Measurements from ENCODE around the gene MCF2L2. TPM values are rescaled to one million over a fixed set of nuclear protein-coding genes. Genes with fewer than 3 reads are reported as not detected.

The MCF2L2 gene
- total RNA-seq, 1 experiment from 2014 or later, result 0.46 TPM

DNA sequence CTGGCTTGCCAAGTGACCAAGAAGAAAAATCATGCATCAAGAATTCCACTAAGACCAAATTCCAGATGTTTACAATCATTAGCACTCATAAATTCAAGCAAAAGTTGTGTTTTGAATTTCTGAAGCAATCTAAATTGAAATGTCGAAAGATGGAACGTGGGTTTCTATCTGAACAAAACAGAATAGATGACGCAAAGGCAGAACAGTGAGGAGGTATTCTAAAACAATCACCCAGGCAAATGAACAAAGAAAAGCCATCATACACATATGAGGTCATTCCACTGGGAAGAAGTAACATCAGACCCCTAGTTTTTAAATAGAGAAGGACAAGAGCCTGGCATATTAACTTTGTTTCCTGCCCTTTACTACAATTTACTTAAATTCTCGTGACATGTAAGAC lies 58.0 kb downstream of the MCF2L2 start:
- DNase-seq (ENCODE audit: low read depth), result no peak

DNA sequence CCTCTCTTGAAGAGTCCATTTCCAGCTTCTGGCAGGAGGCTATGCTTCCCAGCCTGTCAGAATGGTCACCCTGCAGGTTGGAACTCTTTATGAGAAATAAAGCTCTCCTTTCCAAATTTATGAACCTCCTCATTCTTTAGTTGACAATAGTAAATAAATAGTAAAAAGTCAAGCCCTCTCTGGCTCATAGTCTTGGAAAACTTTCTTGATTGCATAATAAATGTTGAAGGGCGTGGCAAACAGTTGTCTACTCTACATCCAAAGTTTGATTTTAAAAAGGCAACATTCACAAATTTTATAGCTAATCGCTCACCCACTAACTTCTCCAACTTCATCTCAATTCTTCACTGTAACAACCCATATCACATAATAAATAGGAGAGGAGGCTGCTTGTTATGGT lies 58.8 kb downstream of the MCF2L2 start:
- no peak for DNase-seq (ENCODE audit: low read depth)

DNA sequence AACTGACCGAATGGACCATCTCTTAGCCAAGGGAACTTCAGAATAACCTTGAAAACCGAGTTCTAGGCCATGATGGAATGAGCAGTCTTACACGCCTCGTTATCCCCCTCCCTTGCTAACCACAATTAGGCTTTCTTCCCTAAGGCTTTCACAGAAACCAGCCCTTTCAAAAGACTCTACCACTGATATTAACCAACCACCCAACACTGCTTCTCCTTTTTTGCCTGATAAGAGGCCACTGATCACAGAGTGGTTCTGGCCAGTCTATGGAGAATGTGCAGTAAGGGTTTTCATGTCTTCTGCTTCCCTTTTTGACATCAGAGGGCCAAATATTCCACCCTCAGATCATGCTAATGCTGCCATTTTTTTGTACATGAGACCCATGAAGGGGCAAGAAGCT lies 59.3 kb downstream of the MCF2L2 start:
- no peak for DNase-seq (ENCODE audit: low read depth)

DNA sequence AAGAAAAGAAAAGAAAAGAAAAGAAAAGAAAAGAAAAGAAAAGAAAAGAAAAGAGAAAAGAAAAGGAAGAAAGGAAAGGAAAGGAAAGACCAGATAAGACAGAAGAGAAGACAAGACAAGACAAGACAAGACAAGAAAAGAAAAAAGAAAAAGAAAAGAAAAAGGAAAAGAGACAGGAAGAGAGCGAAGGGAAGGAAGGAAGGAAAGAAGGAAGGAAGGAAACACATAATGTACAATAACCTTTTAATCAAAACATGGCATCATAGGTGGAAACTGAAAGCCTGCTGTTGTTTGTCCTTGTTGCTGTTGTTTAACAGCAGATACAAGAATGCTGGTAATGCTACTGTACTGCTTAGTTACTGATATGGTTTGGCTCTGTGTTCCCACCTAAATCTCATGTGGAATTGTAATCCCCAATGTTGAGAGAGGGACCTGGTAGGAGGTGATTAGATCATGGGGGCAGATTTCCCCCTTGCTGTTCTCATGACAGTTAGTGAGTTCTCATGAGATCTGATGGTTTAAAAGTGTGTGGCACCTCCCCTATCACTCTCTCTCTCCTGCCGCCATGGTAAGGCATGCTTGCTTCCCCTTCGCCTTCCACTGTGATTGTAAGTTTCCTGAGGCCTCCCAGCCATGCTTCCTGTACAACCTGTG lies 67.3 kb downstream of the MCF2L2 start:
- no peak for DNase-seq (ENCODE audit: low read depth)

DNA sequence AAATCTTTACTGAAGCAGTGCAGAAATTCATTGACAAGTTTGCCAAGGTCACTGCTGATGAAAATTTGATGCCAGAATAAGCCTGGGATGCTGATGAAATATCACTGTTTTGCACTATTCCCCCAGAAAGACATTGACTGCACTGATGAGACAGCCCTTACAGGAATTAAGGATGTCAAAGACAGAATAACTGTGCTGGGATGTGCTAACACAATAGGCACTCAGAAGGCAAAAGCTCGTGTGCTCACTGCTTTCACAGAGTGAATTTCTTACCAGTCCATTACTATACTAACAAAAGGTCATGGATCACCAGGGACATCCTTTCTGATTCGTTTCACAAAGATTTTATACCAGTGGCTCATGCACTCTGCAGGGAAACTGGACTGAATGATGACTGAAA lies 69.4 kb downstream of the MCF2L2 start:
- DNase-seq (ENCODE audit: low read depth), result no peak

DNA sequence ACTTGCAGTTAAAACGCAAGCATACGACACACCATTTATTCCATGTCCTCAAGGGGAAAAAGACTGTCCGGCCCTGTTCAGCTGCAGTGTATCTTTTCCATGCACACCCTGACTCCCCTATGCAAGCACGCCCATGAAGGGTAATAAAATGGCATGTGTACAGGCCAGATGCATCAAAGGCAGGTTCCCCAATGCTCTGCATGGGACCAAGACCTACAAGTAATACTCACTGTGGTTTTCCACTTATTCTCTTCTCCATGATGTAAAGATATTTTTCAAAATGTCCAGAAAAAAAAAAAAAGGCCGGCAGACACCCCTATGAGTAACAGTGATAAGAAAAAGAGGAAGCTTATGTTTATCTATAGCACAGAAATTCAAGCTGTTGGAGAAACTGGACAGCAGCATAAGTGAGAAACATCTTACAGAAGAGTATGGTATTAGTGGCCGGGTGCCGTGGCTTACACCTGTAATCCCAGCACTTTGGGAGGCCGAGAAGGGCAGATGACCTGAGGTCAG lies 70.8 kb downstream of the MCF2L2 start:
- DNase-seq (ENCODE audit: low read depth), result no peak

DNA sequence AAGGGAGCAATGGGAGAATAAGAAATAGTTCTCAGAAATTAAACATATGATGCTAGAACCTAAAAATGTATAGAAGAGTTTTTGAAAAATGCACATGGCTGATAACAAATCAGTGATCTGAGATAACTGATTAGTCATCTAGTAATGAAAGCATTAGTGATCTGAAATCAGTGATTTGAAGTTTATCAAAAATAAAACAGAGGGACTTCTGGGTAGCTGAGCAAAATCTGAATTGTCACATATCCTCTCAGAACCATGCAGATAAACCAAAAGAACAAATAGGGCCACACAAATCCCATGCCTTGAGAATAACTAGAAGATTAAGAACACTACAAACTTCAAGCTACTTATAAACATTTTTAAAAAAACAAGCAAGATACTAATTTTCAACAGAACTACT lies 71.5 kb downstream of the MCF2L2 start:
- DNase-seq (ENCODE audit: low read depth), result no peak

DNA sequence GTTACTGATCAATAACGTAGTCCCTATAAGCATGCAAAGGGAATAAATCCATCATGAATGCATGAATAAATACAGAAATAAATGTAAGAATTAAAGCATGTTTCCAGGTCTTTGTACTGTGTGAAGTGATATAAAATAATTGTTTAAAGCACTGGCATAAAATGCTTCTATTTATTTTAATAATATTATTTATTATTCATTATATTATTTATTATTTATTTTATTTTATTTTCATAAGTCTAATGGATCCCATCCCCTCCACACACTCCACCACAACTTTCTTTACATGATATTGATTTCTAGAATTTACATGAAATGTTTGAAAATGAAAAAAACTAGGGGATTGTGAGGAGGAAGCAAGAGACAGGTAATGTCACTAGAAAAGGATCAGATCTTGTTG lies 73.5 kb downstream of the MCF2L2 start:
- DNase-seq (ENCODE audit: low read depth), result no peak

DNA sequence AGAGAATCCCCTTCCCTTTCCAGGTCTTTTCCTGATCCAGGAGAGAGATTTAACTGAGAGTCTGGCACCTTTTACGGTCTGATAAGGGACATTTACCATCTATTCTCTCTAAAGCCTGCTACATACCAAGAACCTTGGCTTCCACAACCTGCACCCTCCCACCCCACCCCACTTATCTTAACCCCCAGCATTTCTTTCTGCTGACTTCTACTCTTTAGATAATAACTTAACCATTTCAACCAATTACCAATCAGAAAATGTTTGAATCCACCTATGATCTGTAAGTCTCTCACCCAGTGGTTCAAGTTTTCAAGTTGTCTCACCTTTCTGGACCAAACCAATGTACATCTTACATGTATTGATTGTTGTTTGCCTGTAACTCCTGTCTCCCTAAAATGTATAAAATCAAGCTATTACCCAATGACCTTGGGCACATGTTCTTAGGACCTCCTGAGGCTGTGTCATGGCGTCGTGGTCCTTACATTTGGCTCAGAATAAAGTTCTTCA lies 74.0 kb downstream of the MCF2L2 start:
- no peak for DNase-seq (ENCODE audit: low read depth)

DNA sequence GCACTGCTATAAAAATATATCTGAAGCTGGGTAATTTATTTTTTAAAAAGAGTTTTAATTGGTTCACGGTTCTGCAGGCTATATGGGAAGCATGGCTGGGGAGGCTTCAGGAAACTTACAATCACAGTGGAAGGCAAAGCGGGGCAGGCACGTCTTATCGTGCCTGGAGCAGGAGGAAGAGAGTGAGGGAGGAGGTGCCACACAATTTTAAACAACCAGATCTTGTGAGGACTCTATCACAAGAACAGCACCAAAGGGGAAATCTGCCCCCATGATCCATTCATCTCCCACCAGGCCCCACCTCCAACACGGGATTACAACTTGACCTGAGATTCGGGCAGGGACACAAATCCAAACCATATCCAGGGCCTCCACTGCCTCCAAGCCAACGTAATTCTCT lies 75.0 kb downstream of the MCF2L2 start:
- DNase-seq (ENCODE audit: low read depth), result no peak

DNA sequence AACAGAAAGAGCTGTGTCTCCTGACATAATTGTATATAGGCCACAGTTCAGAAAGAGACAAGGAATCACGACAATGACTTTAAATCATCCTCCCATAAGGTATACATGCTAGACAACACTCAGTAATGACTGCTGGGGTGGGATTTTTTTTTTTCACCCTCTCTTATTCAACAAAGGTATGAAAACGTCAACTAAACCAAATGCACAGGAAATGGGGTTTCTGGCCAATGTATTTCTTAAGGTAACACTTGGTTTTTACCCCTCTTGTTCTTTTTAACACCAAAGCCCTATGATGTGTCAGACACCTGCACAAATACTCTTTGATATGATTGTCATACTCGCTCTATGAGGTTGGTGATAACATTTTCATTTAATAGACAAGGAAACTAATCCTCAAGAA lies 78.3 kb downstream of the MCF2L2 start:
- no peak for DNase-seq (ENCODE audit: low read depth)

DNA sequence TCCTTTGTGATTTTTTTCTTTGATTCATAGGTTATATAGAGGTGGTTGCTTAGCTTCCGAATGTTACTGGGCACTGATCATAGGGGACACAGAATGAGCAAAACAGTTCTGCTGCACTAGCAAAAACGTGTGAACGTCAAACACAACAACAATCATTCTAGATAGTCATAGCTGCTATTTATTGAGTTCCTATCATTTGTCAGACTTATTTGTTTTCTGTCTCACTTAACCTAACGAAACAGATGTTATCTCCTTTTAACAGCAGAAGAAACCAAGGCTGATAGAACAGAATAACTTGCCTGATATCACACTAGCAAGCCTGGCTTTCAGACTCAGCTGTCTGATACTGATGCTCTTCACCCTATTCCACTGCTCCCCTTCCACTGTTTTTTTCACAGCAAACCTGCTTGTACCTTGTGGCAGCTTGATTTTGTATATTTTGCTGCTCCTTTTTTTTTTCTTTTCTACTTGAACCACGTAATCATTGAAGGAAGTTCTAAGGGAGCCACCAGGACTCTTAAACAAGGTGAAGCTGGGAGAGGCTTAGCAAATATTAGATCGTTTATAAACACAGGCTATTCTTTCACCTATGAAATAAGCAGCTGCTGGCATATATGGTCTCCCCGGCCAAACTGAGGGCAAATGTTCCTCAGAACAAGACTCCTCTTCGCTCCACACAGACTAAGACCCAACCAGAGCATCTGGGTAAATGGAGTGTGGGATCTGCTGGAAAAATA lies 78.8 kb downstream of the MCF2L2 start:
- no peak for DNase-seq (ENCODE audit: low read depth)

DNA sequence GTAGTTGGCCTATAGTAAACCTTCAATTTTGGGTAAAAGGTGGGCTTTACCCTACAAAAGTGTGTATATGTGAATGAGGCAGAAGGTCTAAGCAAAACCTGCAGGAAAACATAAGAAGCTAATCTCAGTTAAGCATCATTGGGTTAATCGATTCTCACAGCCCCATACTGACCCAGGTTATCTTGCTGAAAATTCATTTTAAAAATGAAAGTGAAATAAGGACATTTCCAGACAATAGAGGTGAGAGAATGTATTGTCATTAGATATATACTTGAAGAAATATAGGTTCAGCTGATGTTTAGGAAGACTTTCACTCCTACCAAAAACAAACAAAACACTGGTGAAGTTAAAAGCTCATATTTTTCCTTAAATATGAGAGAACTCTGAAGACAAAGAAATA lies 85.6 kb downstream of the MCF2L2 start:
- no peak for DNase-seq (ENCODE audit: low read depth)

DNA sequence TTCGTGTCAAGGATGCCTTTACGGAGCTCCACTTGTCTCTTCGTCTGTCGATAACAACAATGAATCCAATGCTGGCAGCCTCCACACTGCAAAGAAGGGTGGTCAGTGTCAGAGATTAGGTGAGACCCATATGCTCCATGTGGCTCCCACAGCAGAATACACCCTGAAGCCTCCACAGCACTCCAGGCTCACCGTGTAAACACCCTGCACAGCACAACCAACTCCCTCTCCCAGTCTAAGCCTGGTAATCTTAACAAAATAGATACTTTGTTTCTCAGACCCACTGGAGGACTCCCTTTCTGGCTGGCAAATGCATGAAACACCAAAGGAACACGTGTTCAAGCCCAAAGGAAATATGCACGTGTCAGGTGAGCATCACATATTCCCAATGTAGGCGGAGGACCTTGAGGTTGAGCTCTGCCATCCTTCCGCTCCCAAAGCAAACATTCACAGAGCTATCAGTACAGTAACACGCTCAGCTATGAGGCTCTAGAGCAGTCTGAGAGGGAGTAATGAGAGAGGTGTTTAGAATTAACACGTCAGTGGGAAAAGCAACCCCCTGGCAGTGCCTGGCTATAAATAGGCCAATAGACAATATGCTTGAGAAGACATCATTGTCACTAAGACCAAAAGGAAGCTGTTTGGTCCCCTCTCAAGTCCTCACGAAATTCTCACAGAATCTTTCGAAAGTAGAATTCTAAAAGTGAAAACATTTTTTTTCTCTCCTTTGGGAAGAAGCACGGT lies 86.7 kb downstream of the MCF2L2 start:
- no peak for DNase-seq (ENCODE audit: low read depth)

DNA sequence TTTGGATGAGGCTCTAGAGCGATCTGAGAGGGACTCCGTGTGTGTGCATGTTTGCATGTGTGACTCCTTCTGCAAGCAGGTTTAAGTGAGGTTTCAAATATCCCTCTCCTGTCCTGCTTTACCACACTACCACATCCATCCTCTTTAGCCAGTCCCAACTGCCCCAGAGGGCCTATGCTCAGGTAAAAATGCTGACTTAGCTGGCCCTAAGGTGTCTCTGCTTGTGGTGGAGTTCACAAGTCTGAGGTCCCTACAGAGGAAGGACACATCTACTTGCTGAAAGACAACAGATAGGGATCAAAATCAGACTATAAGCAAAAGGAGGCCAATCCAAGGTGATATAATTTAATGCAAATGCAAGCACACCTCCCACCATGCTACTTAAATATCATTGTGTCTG lies 88.2 kb downstream of the MCF2L2 start:
- no peak for DNase-seq (ENCODE audit: low read depth)

DNA sequence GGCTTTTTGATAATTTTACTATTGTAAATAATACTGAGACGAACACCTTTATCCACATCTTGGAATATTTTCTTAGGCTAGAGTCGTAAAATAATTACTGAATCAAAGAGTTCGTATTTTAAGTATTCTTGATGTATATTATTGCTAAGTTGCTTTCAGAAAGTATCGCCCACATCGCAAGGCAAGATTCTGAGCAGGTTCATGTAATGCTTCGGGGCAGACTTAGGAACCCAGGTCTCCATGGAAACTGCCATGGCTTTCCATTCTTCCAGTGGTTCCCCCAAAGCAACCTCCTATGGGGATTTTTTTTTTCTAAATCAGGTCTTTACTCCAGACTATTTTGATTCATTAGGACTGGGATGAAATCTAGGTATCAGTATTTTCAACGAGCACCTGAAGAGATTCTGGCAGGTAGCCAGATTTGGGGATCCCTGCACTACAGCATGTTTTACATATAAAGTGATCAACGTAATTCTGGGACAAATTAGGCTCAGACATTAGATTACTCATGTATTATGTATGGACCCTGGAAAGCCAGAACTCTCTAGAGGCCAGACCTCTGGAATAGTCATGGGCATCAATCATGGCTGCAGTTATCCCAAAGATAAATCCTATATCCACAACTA lies 88.8 kb downstream of the MCF2L2 start:
- DNase-seq (ENCODE audit: low read depth), result no peak

DNA sequence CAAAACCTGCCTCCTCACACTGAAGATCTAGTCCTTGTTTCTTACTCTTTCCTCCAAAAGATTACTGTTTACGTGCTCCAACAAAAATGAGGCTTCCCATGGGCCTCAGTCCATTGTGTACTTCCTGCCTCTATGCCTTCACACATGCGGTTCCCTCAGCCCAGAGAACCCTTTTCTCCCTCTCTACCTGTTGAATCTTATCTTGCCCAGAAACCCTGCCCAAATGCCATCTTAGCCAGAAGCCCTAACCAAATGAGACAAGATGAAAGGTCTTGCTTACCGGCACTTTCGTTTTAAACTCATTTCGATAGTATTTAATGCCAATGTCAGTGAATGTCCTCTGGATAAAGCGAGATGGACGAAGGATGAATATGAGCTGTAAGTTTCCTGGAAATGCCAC lies 89.9 kb downstream of the MCF2L2 start:
- DNase-seq (ENCODE audit: low read depth), result no peak

DNA sequence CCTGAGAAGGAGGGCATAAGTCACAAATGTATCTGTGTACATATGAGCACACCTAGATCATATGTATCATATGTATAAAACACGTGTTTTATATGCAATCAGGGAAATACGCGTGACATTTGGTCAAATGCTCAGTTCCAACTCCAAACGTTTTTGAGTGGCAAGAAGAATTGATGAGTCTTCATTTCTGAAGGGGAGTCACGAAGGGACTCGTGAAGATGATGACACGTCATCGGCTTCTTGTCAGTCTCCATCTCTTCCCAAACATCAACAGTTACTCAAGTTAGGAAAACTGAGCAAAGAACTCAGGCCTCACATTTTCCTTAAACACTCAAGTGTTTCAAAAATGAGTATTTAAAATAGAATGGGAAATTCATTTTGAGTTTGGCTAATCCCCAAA lies 95.9 kb downstream of the MCF2L2 start:
- DNase-seq (ENCODE audit: low read depth), result no peak

DNA sequence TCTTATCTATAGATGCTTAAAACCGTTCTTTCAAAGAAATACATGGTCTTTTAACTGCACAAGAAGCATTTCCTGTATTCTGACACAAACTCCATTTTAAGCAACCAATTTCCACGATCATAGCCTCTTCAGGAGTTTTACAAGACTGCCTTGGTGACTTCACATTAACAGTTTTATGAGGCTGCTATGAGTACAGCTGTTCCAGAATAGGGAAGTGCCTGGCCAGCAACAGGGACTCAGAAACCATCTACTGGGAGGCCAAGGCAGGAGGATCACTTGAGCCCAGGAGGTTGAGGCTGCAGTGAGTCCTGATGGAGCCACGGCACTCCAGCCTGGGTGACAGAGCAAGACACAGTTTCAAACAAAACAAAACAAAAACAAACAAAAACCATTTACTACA lies 96.9 kb downstream of the MCF2L2 start:
- no peak for DNase-seq (ENCODE audit: low read depth)

DNA sequence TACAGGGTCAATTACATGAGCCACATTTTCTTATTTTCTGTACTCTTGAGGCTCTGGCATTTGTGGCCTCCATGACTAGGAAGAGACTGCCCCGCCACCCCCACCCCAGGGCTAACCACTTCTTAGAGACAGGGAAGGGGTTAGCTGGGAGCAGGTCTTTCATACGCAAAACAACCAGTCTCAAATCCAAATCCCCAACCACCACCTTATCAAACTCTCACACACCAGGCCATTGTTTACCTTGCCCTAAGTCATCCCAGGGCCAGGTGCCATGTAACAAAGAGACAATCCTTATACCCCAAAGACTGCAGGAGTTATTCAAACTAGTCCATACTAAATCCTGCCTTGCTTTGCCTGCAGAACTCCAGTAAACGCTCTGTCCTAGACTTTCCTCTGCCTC lies 97.5 kb downstream of the MCF2L2 start:
- DNase-seq (ENCODE audit: low read depth), result no peak

DNA sequence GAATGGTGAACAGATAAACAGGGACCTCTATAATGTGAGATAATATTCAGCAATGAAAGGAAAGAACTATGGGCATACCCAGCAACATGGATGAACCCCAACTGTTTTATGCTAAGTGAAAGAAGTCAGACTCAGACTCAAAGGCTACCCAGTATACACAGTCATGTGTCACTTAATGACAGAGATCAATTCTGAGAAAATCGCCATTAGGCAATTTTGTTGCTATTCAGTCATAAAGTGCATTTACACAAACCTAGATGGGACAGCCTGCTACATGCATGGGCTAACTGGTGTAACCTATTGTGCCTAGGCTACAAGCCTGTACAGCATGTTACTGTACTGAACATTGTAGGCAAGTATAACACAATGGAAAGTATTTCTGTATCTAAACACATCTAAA lies 98.9 kb downstream of the MCF2L2 start:
- no peak for DNase-seq (ENCODE audit: low read depth)

DNA sequence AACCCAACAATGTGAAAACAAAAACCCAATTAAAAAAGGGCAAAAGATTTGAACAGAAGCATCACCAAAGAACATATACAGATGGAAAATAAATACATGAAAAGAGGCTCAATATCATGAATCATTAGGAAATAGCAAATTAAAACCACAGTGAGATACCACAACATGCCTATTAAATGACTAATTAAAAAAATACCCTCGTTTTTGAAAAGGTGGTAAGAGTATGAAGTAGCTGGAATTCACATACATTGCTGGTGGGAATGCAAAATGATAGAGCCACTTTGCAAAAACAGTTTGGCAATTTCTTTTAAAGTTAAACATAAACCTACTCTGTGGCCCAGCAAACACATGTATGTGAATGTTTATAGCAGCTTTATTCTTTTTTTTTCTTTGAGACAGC lies 99.6 kb downstream of the MCF2L2 start:
- peak; percentile 32 for DNase-seq (ENCODE audit: low read depth)

Measured in Daoy (cell line).